GM12878 (cell line): ENCODE data around the gene CNTNAP2. TPM values are rescaled to one million over a fixed set of nuclear protein-coding genes. Genes with fewer than 3 reads are reported as not detected.

Experiments used
- ATAC-seq: fragments of 200-7000 bp; cut with Tn5 transposase; 3 replicates; pipeline ENCODE4 v1.9.1; 2020; ENCODE audit warnings: mild to moderate bottlenecking, moderate library complexity
- BruUV-seq: library from RNA; stranded (reverse); fragments of 400-500 nt; replicated peaks from 2 replicates; lab custom pipeline; 2021; lab: Mats Ljungman, UMichigan
- CTCF ChIA-PET: fragments of 300-600 bp; sonication (Branson Sonifier 250); formaldehyde crosslinking; extraction: SDS; loops from one replicate; lab custom pipeline; 2021; ENCODE audit warnings: inconsistent platforms; lab: Yijun Ruan, JAX
- POLR2A ChIA-PET: fragments of 350-600 bp; formaldehyde crosslinking; extraction: SDS; loops from one replicate; lab custom pipeline; 2021; ENCODE audit warnings: inconsistent platforms; lab: Charles Lee
- RAD21 ChIA-PET: fragments of 300-600 bp; sonication (Branson Sonifier 250); formaldehyde crosslinking; loops from one replicate; lab custom pipeline; 2023; ENCODE audit warnings: antibody characterized with exemption; ENCODE audit not compliant: unreplicated experiment; lab: Charles Lee
- SMC1A ChIA-PET: fragments of 300-600 bp; sonication (Branson Sonifier 250); formaldehyde crosslinking; loops from one replicate; lab custom pipeline; 2023; ENCODE audit not compliant: unreplicated experiment, uncharacterized antibody; lab: Charles Lee
- DNase-seq: peaks from one replicate; pipeline ENCODE4 v3.0.0-alpha.2; 2011; ENCODE audit warnings: low read depth, low spot score
- FAIRE-seq: peaks from 3 replicates; lab custom pipeline; 2011; peaks lifted over from hg19 to GRCh38; lab: Jason Lieb, UNC
- H2AFZ ChIP-seq: 2 replicates; pipeline ENCODE4 v1.6.0; 2011; ENCODE audit warnings: low read depth, low read length, control low read depth; ENCODE audit not compliant: control insufficient read depth
- H3K27ac ChIP-seq: 2 replicates; pipeline ENCODE4 v1.5.1; 2011; ENCODE audit warnings: control low read depth; ENCODE audit not compliant: control insufficient read depth, insufficient read depth
- H3K27me3 ChIP-seq, 2 experiments: replicated peaks in 1 of 2; 2 replicates each; pipeline versions ENCODE4 v1.6.0 to v1.6.1; 2011; ENCODE audit warnings: low read length in 1 of 2; ENCODE audit not compliant: control insufficient read depth in 2 of 2, insufficient read depth in 2 of 2
- H3K36me3 ChIP-seq, 2 experiments: 2 replicates each; pipeline ENCODE4 v1.5.1; 2011; ENCODE audit warnings: low read length in 1 of 2; ENCODE audit not compliant: control insufficient read depth in 2 of 2, insufficient read depth in 2 of 2
- H3K4me1 ChIP-seq: 2 replicates; pipeline ENCODE4 v1.6.1; 2011; ENCODE audit warnings: mild to moderate bottlenecking, low read length, moderate library complexity, mixed read lengths; ENCODE audit not compliant: control insufficient read depth, insufficient read depth
- H3K4me2 ChIP-seq: 2 replicates; pipeline ENCODE4 v1.6.0; 2011; ENCODE audit warnings: control low read depth; ENCODE audit not compliant: control insufficient read depth, insufficient read depth
- H3K4me3 ChIP-seq: fragments of 200-600 bp; sonication (generic); 2 replicates; pipeline ENCODE4 v1.5.1; 2016
- H3K79me2 ChIP-seq: 2 replicates; pipeline ENCODE4 v1.6.0; 2011; ENCODE audit warnings: low read length; ENCODE audit not compliant: control insufficient read depth, insufficient read depth
- H3K9ac ChIP-seq: 2 replicates; pipeline ENCODE4 v1.8.0; 2011; ENCODE audit warnings: low read length, control low read depth, mixed read lengths; ENCODE audit not compliant: control insufficient read depth, insufficient read depth
- H3K9me3 ChIP-seq: replicated peaks from 3 replicates; pipeline ENCODE4 v1.5.1; 2011; ENCODE audit warnings: mild to moderate bottlenecking, low read length; ENCODE audit not compliant: control insufficient read depth, insufficient read depth
- H4K20me1 ChIP-seq: 2 replicates; pipeline ENCODE4 v1.6.0; 2011; ENCODE audit not compliant: control insufficient read depth, insufficient read depth
- CBX3 ChIP-seq: fragments of 200-600 bp; sonication (generic); IDR thresholded peaks from 2 replicates; pipeline ENCODE4 v1.6.1; 2016; ENCODE audit warnings: low read depth, borderline replicate concordance
- HCFC1 ChIP-seq: fragments of 150-350 bp; IDR thresholded peaks from 2 replicates; pipeline ENCODE4 v1.6.1; 2014; ENCODE audit warnings: low read length
- HDGF ChIP-seq: fragments of 450-650 bp; IDR thresholded peaks from 2 replicates; pipeline ENCODE4 v1.6.1; 2016; ENCODE audit warnings: antibody characterized with exemption
- MEF2B ChIP-seq: fragments of 450-650 bp; IDR thresholded peaks from 2 replicates; pipeline ENCODE4 v1.6.1; 2018; ENCODE audit warnings: mild to moderate bottlenecking, moderate library complexity; ENCODE audit not compliant: partially characterized antibody, poor library complexity, severe bottlenecking
- NFIC ChIP-seq: IDR thresholded peaks from 2 replicates; pipeline ENCODE4 v1.6.1; 2012; ENCODE audit warnings: low read depth, mild to moderate bottlenecking, inconsistent platforms, low read length, moderate library complexity
- NR2F1 ChIP-seq: fragments of 450-650 bp; conservative IDR thresholded peaks from 2 replicates; pipeline ENCODE4 v1.6.1; 2017; ENCODE audit warnings: mild to moderate bottlenecking
- NRF1 ChIP-seq: conservative IDR thresholded peaks from 2 replicates; pipeline ENCODE4 v1.6.1; 2011; ENCODE audit warnings: mild to moderate bottlenecking, low read depth, low read length, improper control_type of control experiment
- PAX8 ChIP-seq: fragments of 450-650 bp; IDR thresholded peaks from 2 replicates; pipeline ENCODE4 v1.6.1; 2017; ENCODE audit warnings: mild to moderate bottlenecking, moderate library complexity
- POU2F2 ChIP-seq: IDR thresholded peaks from 3 replicates; pipeline ENCODE4 v1.6.1; 2011; ENCODE audit warnings: low read depth, mild to moderate bottlenecking, low read length, borderline replicate concordance
- RCOR1 ChIP-seq: conservative IDR thresholded peaks from 2 replicates; pipeline ENCODE4 v1.6.1; 2012; ENCODE audit warnings: low read depth, low read length, improper control_type of control experiment
- YBX1 ChIP-seq: fragments of 450-650 bp; IDR thresholded peaks from 2 replicates; pipeline ENCODE4 v1.6.1; 2016; ENCODE audit warnings: antibody characterized with exemption
- ZNF384 ChIP-seq: IDR thresholded peaks from 2 replicates; pipeline ENCODE4 v1.6.1; 2012; ENCODE audit warnings: low read depth, mild to moderate bottlenecking, low read length, improper control_type of control experiment, borderline replicate concordance
- WGBS: methylation state at CpG from one replicate; pipeline ENCODE4 v1.1.6; 2016; ENCODE audit warnings: low lambda C conversion rate; ENCODE audit not compliant: insufficient replicate concordance, insufficient coverage; ENCODE audit errors: missing lambda C conversion rate; 5-methylcytosine and 5-hydroxymethylcytosine counted together
- in situ Hi-C: fragments of 300-500 bp; cut with MboI; formaldehyde crosslinking; loops from 9 replicates; pipeline ENCODE4 v1.14.3; 2018; ENCODE audit warnings: mixed read lengths
- intact Hi-C: fragments of 100-400 bp; cut with micrococcal nuclease; formaldehyde crosslinking; loops from one replicate; pipeline ENCODE4 v1.14.2; 2022; ENCODE audit not compliant: unreplicated experiment
- polyA plus RNA-seq, 11 experiments: library from polyadenylated mRNA; depleted of rRNA in 4 of 11; unstranded in 6 of 11; stranded (reverse) in 5 of 11; fragments of >200 nt; fragmentation: Nextera tagmentation in 4 of 11; fragmentation: Illumina TruSeq in 1 of 11; extraction: Ambion mirVana in 4 of 11; extraction: Trizol in 1 of 11; gene quantifications; 1 replicate in 1 of 11; 2 replicates in 10 of 11; pipeline versions ENCODE4 v1.2.1 to v1.2.3, GENCODE V29; 2011 to 2016; ENCODE audit warnings: inconsistent platforms in 2 of 11, missing spikeins in 2 of 11, low read depth in 1 of 11
- total RNA-seq, 4 experiments: library from RNA; depleted of rRNA in 3 of 4; stranded (reverse); fragments of >200 nt in 3 of 4; fragmentation: Illumina TruSeq in 1 of 4; extraction: Trizol in 1 of 4; gene quantifications; 2 replicates each; pipeline versions ENCODE4 v1.2.1 to v1.2.3, GENCODE V29; 2013 to 2021
- TF ChIP-seq, protein P1 (sequence below): fragments of 450-650 bp; formaldehyde crosslinking; IDR thresholded peaks from 2 replicates; pipeline ENCODE4 v1.4.0; 2022; ENCODE audit warnings: mild to moderate bottlenecking, moderate library complexity
- TF ChIP-seq, protein P2 (sequence below): fragments of 450-650 bp; IDR thresholded peaks from 2 replicates; pipeline ENCODE4 v1.6.1; 2017; ENCODE audit warnings: low read depth, mild to moderate bottlenecking, moderate library complexity
- TF ChIP-seq, protein P3 (sequence below): fragments of 450-650 bp; IDR thresholded peaks from 2 replicates; pipeline ENCODE4 v1.6.1; 2017; ENCODE audit warnings: borderline replicate concordance
- TF ChIP-seq, protein P4 (sequence below): fragments of 450-650 bp; IDR thresholded peaks from 2 replicates; pipeline ENCODE4 v1.6.1; 2017; ENCODE audit warnings: antibody characterized with exemption, mild to moderate bottlenecking, moderate library complexity

Gene CNTNAP2
- total and polyA plus RNA-seq, 10 of the 15 experiments (the other 5 are each of a cell fraction or from before 2014, with no cell fraction given), result 0.03 to 0.08 (median 0.03) TPM; not detected in 7

DNA sequence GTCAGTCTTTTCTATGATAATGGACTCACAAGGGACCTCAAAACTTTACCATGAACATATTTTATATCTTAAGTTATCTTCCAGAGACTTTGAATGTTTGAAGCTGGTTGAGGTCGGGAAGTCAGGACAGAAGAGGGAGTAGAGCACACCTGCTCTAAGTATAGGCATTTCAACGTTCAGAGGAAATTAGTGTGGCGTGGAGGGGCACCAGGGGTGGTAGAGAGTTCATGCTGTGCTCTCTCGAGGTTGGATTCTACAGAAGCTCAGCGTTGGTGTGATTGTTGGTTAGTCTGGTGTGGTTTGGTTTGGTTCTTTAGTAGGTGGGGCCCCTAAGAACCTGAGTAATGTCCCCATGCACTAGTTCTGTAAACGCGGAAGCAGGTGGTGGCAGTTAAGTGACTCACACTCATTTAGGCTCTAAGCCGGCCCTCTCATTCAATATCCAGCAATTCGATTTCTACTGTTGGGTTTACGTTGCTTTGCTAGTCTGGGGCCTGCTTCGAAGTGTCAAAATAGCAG is 19.8 kb downstream of the CNTNAP2 start:
- RAD21 ChIA-PET, result no interaction called here
- H3K4me2 ChIP-seq, result no peak overlapping the region
- in situ Hi-C loops (no loop called here), intact Hi-C loops (no loop called here)
- no peaks in the 10 kb centered on the region for H4K20me1 ChIP-seq
- no peak for FAIRE-seq
- no peaks in the 10 kb centered on the region for H3K36me3 ChIP-seq
- H3K27ac ChIP-seq, result no peak overlapping the region
- SMC1A ChIA-PET, result no interaction called here
- no peak for ATAC-seq
- no peak overlapping the region for H2AFZ ChIP-seq
- H3K9me3 ChIP-seq, result no peaks in the 10 kb centered on the region
- H3K4me3 ChIP-seq, result no peak overlapping the region
- POLR2A ChIA-PET, result no interaction called here
- no TSS peak for BruUV-seq
- H3K27me3 ChIP-seq, result no peaks in the 10 kb centered on the region
- no peaks in the 10 kb centered on the region for H3K79me2 ChIP-seq
- CTCF ChIA-PET, result no interaction called here
- WGBS, result 12% methylated on average over 11 of the region's 11 CpGs
- no peaks in the 10 kb centered on the region for H3K4me1 ChIP-seq
- DNase-seq, result no peak
- no peak overlapping the region for H3K9ac ChIP-seq
- no peak for TF ChIP-seq HCFC1
- TF ChIP-seq RCOR1, result no peak
- TF ChIP-seq PAX8, result no peak
- TF ChIP-seq MEF2B, result no peak
- no peak for TF ChIP-seq ZNF384
- TF ChIP-seq, protein P1, sequence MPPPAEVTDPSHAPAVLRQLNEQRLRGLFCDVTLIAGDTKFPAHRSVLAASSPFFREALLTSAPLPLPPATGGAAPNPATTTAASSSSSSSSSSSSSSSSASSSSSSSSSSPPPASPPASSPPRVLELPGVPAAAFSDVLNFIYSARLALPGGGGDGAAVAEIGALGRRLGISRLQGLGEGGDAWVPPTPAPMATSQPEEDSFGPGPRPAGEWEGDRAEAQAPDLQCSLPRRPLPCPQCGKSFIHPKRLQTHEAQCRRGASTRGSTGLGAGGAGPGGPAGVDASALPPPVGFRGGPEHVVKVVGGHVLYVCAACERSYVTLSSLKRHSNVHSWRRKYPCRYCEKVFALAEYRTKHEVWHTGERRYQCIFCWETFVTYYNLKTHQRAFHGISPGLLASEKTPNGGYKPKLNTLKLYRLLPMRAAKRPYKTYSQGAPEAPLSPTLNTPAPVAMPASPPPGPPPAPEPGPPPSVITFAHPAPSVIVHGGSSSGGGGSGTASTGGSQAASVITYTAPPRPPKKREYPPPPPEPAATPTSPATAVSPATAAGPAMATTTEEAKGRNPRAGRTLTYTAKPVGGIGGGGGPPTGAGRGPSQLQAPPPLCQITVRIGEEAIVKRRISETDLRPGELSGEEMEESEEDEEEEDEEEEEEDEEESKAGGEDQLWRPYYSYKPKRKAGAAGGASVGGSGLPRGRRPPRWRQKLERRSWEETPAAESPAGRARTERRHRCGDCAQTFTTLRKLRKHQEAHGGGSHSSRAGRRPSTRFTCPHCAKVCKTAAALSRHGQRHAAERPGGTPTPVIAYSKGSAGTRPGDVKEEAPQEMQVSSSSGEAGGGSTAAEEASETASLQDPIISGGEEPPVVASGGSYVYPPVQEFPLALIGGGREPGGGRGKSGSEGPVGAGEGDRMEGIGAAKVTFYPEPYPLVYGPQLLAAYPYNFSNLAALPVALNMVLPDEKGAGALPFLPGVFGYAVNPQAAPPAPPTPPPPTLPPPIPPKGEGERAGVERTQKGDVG (CRISPR knock-in tag), result no peak
- TF ChIP-seq YBX1, result no peak
- TF ChIP-seq POU2F2, result no peak
- TF ChIP-seq NRF1, result no peak
- TF ChIP-seq, protein P2, sequence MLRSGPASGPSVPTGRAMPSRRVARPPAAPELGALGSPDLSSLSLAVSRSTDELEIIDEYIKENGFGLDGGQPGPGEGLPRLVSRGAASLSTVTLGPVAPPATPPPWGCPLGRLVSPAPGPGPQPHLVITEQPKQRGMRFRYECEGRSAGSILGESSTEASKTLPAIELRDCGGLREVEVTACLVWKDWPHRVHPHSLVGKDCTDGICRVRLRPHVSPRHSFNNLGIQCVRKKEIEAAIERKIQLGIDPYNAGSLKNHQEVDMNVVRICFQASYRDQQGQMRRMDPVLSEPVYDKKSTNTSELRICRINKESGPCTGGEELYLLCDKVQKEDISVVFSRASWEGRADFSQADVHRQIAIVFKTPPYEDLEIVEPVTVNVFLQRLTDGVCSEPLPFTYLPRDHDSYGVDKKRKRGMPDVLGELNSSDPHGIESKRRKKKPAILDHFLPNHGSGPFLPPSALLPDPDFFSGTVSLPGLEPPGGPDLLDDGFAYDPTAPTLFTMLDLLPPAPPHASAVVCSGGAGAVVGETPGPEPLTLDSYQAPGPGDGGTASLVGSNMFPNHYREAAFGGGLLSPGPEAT, result no peak
- TF ChIP-seq, protein P3, sequence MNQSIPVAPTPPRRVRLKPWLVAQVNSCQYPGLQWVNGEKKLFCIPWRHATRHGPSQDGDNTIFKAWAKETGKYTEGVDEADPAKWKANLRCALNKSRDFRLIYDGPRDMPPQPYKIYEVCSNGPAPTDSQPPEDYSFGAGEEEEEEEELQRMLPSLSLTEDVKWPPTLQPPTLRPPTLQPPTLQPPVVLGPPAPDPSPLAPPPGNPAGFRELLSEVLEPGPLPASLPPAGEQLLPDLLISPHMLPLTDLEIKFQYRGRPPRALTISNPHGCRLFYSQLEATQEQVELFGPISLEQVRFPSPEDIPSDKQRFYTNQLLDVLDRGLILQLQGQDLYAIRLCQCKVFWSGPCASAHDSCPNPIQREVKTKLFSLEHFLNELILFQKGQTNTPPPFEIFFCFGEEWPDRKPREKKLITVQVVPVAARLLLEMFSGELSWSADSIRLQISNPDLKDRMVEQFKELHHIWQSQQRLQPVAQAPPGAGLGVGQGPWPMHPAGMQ, result no peak
- TF ChIP-seq, protein P4, sequence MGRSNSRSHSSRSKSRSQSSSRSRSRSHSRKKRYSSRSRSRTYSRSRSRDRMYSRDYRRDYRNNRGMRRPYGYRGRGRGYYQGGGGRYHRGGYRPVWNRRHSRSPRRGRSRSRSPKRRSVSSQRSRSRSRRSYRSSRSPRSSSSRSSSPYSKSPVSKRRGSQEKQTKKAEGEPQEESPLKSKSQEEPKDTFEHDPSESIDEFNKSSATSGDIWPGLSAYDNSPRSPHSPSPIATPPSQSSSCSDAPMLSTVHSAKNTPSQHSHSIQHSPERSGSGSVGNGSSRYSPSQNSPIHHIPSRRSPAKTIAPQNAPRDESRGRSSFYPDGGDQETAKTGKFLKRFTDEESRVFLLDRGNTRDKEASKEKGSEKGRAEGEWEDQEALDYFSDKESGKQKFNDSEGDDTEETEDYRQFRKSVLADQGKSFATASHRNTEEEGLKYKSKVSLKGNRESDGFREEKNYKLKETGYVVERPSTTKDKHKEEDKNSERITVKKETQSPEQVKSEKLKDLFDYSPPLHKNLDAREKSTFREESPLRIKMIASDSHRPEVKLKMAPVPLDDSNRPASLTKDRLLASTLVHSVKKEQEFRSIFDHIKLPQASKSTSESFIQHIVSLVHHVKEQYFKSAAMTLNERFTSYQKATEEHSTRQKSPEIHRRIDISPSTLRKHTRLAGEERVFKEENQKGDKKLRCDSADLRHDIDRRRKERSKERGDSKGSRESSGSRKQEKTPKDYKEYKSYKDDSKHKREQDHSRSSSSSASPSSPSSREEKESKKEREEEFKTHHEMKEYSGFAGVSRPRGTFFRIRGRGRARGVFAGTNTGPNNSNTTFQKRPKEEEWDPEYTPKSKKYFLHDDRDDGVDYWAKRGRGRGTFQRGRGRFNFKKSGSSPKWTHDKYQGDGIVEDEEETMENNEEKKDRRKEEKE, result no peak
- TF ChIP-seq HDGF, result no peak
- TF ChIP-seq NFIC, result no peak
- no peak for TF ChIP-seq NR2F1
- no peak for TF ChIP-seq CBX3
